Adrenal gland (tissue), 12 donors: Measurements from ENCODE around the gene SLC25A42. TPM values are rescaled to one million over a fixed set of nuclear protein-coding genes. Genes with fewer than 3 reads are reported as not detected.

Experiments used
- DNase-seq, 7 donors: peaks; one replicate each; pipeline ENCODE4 v3.0.0-alpha.2; 2019 to 2020
- H3K27ac ChIP-seq, 5 donors: fragments of 200-600 bp; sonication (generic) in 4 of 5; 1 replicate in 3 of 5; 2 replicates in 2 of 5; pipeline versions ENCODE4 v1.5.1 to v1.8.0; 2016 to 2020; ENCODE audit warnings: mild to moderate bottlenecking in 1 of 5
- H3K27me3 ChIP-seq: fragments of 200-600 bp; 2 replicates; pipeline ENCODE4 v1.8.0; 2021
- H3K36me3 ChIP-seq, 2 donors: fragments of 200-600 bp; replicated peaks in 1 of 2; 1 replicate in 1 of 2; 2 replicates in 1 of 2; pipeline versions ENCODE4 v1.5.1 to v1.8.0; 2018 to 2022
- H3K4me1 ChIP-seq, 2 donors: fragments of 200-600 bp; replicated peaks in 1 of 2; 1 replicate in 1 of 2; 2 replicates in 1 of 2; pipeline versions ENCODE4 v1.5.1 to v1.8.0; 2018 to 2021
- H3K4me3 ChIP-seq, 4 donors: fragments of 200-600 bp; sonication (generic) in 3 of 4; one replicate each; pipeline ENCODE4 v1.5.1; 2016 to 2018
- H3K9me3 ChIP-seq, 3 donors: fragments of 200-600 bp; sonication (generic) in 1 of 3; replicated peaks in 1 of 3; 1 replicate in 2 of 3; 2 replicates in 1 of 3; pipeline versions ENCODE4 v1.5.1 to v1.8.0; 2016 to 2021
- POLR2A ChIP-seq, 2 donors: fragments of 450-650 bp; IDR thresholded peaks; one replicate each; pipeline ENCODE4 v1.6.1; 2017; ENCODE audit warnings: antibody characterized with exemption in 2 of 2, mild to moderate bottlenecking in 2 of 2, moderate library complexity in 1 of 2
- WGBS, 4 donors: extraction: QIAGEN DNeasy Blood & Tissue Kit in 2 of 4; methylation state at CpG; one replicate each; pipeline versions ENCODE4 v1.1.5 to v1.1.7; 2013 to 2017; 5-methylcytosine and 5-hydroxymethylcytosine counted together
- intact Hi-C, 2 donors: fragments of 100-400 bp; cut with DNase I; formaldehyde crosslinking; loops; one replicate each; pipeline versions ENCODE4 v1.14.1 to v1.15.0; 2022 to 2023
- polyA plus RNA-seq, 3 donors: library from polyadenylated mRNA; stranded (reverse); fragments of 200-250 nt in 2 of 3; fragments of 350-450 nt in 1 of 3; fragmentation: Illumina TruSeq in 1 of 3; extraction: RNeasy Lipid Tissue Mini Kit (QIAGEN cat#74804) in 1 of 3; gene quantifications; one replicate each; pipeline ENCODE4 v1.2.3, GENCODE V29; 2013 to 2014
- total RNA-seq, 9 donors: library from RNA; depleted of rRNA in 4 of 9; stranded (reverse); fragments of >200 nt in 4 of 9; fragments of 120-200 nt in 1 of 9; fragmentation: NEBNext Ultra II Directional in 1 of 9; extraction: Animal tissue kit (Norgen Biotek cat#: 25700) in 1 of 9; gene quantifications; one replicate each; pipeline versions ENCODE4 v1.1.0 to v1.2.4, GENCODE V29; 2013 to 2023
- TF ChIP-seq, protein P1 (sequence below), 6 experiments: fragments of 450-650 bp in 4 of 6; fragments of 200-600 bp in 2 of 6; sonication (generic) in 1 of 6; IDR thresholded peaks; 1 replicate in 5 of 6; 2 replicates in 1 of 6; pipeline versions ENCODE4 v1.5.1 to v1.8.0; 2016 to 2021; ENCODE audit warnings: antibody characterized with exemption in 6 of 6, mild to moderate bottlenecking in 2 of 6, moderate library complexity in 1 of 6
- donor health status: healthy with polysubstance abuse.
- donor health status: Bipolar disorder and iron deficiency.
- donor health status: DM: yes; HTN: yes; CAD: no.
- donor health status: DM: no; HTN: no; CAD: no.
- donor health status: DM: no; HTN: no; CAD: no.
- donor health status: DM: yes; HTN: yes; CAD: no.

The SLC25A42 gene
- total and polyA plus RNA-seq, 12 donors, result 5.7 to 14.3 (median 11.4) TPM

DNA sequence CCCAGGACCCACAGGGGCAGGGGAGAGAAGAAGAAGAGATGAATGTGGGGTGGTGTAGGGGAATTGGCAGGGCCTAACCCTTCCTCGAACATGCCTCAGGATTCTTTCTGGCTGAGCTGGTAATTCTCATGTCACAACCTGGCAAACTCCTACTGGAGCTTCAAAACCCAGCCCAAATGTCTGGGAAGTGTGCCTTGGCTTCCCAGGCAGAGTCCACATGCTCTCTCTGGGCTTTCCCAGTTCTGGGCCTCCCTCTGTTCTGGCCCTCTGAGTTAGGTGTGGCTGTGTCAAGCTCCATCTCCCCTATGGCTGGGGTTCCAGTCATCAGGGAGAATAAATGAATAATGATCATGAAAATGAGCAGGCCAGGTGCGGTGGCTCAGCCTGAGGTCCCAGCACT lies 85.6 kb downstream of the SLC25A42 start:
- H3K4me3 ChIP-seq, result no peak overlapping the region
- no peaks in the 10 kb centered on the region for H3K9me3 ChIP-seq
- TF ChIP-seq, protein P1, sequence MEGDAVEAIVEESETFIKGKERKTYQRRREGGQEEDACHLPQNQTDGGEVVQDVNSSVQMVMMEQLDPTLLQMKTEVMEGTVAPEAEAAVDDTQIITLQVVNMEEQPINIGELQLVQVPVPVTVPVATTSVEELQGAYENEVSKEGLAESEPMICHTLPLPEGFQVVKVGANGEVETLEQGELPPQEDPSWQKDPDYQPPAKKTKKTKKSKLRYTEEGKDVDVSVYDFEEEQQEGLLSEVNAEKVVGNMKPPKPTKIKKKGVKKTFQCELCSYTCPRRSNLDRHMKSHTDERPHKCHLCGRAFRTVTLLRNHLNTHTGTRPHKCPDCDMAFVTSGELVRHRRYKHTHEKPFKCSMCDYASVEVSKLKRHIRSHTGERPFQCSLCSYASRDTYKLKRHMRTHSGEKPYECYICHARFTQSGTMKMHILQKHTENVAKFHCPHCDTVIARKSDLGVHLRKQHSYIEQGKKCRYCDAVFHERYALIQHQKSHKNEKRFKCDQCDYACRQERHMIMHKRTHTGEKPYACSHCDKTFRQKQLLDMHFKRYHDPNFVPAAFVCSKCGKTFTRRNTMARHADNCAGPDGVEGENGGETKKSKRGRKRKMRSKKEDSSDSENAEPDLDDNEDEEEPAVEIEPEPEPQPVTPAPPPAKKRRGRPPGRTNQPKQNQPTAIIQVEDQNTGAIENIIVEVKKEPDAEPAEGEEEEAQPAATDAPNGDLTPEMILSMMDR (IDR thresholded peaks at IDR 0.05), result no peak
- TF ChIP-seq POLR2A (IDR thresholded peaks at IDR 0.05), result no peak
- 78 to 92% (median 85%) methylated on average over 2 of the region's 2 CpGs for WGBS, 4 donors
- no peaks in the 10 kb centered on the region for H3K27me3 ChIP-seq
- H3K36me3 ChIP-seq, result no peaks in the 10 kb centered on the region
- no peak overlapping the region for H3K27ac ChIP-seq
- intact Hi-C loops, result loop anchor here (10.0 kb wide), 2 partner anchors 95 to 195 kb away; no protein-coding TSS in a partner anchor
- H3K4me1 ChIP-seq, result no peaks in the 10 kb centered on the region
- no peak for DNase-seq

DNA sequence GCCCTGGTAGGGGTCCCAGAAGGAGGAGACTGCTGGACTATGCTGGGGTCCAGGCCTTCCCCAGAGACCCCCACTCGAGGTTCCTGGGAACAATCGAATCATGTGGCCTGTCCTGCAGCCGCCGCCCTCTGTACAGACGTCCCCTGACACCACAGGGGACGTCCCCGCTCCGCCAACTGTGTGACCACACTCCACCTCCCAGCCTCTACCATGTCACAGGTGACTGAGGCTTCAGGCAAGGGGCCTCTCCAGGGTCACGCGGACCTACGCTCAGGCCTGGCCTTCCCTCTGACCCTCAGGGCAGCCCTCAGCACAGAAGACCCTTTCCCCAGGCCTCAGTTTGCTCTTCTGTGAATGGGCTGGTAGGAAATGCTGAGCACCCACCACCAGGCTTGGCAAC lies 87.6 kb downstream of the SLC25A42 start:
- Histone ChIP-seq H3K4me3 (no peak overlapping the region), H3K4me1 (no peaks in the 10 kb centered on the region), H3K9me3 (no peaks in the 10 kb centered on the region), H3K36me3 (no peaks in the 10 kb centered on the region), H3K27me3 (no peaks in the 10 kb centered on the region), H3K27ac (no peak overlapping the region)
- no peak for TF ChIP-seq POLR2A (IDR thresholded peaks at IDR 0.05)
- TF ChIP-seq, protein P1 (IDR thresholded peaks at IDR 0.05), result no peak
- 74 to 81% (median 77%) methylated on average over 11 of the region's 11 CpGs for WGBS, 4 donors
- intact Hi-C loops, result no loop called here
- DNase-seq, result no peak

DNA sequence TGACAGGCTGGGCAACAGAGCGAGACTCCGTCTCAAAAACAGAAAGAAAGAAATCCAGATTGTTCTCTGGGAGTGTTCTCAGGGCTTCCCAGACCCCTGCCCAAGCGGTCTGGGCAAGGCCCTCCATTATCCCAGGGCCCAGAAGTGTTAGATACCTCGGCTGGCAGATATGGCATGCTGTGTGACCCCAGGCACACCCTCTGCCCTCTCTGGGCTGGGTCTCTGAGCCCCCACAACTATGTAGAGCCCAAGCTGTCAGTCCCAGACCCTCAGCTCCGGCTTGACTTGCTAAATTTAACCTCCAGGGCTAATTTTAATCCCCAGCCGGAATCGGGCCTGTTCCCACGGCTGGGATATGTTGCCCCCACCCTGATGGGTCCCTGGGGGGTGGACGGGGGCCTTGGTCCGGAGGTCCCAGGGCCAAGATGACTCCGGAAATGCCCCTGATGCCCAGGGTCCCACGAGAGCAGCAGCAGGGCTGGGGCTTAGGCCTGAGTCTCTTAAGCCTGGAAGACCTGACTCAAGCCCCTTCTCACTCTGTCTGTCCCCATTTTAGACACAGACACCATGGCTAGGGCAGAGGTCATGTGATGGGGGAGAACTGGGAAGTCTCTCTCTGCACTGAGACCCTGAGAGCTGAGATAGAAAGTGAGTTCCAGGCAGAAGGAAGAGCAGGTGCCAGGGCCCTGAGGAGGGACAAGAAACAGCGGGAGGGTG lies 89.0 kb downstream of the SLC25A42 start:
- H3K4me3 ChIP-seq, result no peak overlapping the region
- TF ChIP-seq POLR2A (IDR thresholded peaks at IDR 0.05), result no peak
- TF ChIP-seq, protein P1 (IDR thresholded peaks at IDR 0.05), result no peak
- intact Hi-C loops, result no loop called here
- WGBS, 4 donors, result 76 to 82% (median 79%) methylated on average over 9 to 13 of the region's 13 CpGs
- no peaks in the 10 kb centered on the region for H3K27me3 ChIP-seq
- H3K4me1 ChIP-seq, result no peaks in the 10 kb centered on the region
- no peak overlapping the region for H3K27ac ChIP-seq
- no peaks in the 10 kb centered on the region for H3K9me3 ChIP-seq
- no peaks in the 10 kb centered on the region for H3K36me3 ChIP-seq
- DNase-seq, result no peak

DNA sequence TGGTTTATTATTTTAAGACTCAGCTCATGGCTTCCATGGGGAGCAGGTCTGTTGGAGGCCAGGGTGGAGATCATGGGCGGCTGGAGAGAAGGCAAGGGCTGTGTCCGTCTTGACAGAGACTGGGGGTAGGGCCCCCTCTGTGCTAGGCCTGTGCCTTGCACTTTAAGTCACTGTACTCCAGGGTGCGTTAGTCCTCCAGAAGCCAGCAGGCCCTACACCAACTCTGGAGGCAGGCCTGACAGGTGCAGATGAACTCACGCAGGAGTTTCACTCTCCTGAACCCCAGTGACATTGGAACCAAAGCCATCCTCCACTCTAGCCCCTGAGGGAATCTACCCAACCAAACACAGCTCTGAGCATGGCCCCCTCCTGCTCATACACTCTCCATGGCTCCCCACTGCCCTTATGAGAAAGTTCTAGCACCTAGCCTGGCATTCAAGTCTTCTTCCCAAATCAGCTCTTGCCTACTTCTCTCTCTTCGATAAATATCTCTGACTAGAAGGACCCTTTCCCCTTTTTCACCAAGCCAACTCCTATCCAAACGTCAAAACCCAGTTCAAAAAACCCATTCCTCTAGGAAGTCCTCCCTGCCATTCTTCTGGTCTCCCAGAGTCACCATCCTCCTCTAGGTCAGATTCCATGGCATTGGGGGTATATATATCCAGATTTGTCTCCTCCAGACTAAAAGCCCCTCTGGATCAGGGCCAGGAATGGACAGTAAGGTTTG lies 91.1 kb downstream of the SLC25A42 start:
- TF ChIP-seq, protein P1 (IDR thresholded peaks at IDR 0.05), result no peak
- no peak for TF ChIP-seq POLR2A (IDR thresholded peaks at IDR 0.05)
- whole genome bisulfite sequencing, 4 donors, result 90 to 95% (median 91%) methylated on average over 5 to 6 of the region's 6 CpGs
- H3K4me3 ChIP-seq, result no peak overlapping the region
- DNase-seq, result no peak
- intact Hi-C loops, result no loop called here
- no peaks in the 10 kb centered on the region for H3K4me1 ChIP-seq
- no peaks in the 10 kb centered on the region for H3K9me3 ChIP-seq
- H3K27me3 ChIP-seq, result no peaks in the 10 kb centered on the region
- H3K36me3 ChIP-seq, result no peaks in the 10 kb centered on the region
- H3K27ac ChIP-seq, result no peak overlapping the region
